Measurements from ENCODE around the gene NECTIN3. TPM values are rescaled to one million over a fixed set of nuclear protein-coding genes. Genes with fewer than 3 reads are reported as not detected.

NECTIN3 gene
- total RNA-seq, 1 donor from 2014 or later = 20.4 TPM

GRCh38 chr3:111159391-111159790 is 87.8 kb downstream of the NECTIN3 start:
- intact Hi-C loops (cut with DNase I) = no loop called here
- DNase-seq (ENCODE audit: extremely low spot score in 2 of 2) = no peak

DNA sequence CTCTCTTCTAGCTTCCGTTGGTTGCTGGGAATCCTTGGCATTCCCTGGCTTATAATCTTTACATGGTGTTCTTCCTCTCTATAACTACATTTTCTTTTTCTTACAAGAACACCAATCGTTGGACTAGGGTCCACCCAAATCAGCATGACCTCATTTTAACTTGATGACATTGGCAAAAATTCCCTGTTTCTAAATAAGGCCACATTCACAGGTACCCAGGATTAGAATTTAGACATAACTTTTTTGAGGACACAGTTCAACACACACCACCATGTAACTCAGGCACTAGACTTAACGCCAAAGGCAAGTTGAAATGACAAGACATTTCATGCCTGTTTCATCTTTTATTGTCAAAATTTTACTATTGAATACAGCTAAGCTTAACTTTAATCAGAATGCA is 93.0 kb downstream of the NECTIN3 start:
- Histone ChIP-seq H3K4me1 (no peaks in the 10 kb centered on the region), H3K36me3 (no peaks in the 10 kb centered on the region), H3K27me3 (no peaks in the 10 kb centered on the region), H3K27ac (no peak overlapping the region), H3K9me3 (no peaks in the 10 kb centered on the region), H3K4me3 (no peak overlapping the region)
- DNase-seq (ENCODE audit: extremely low spot score in 2 of 2) = no peak
- TF ChIP-seq POLR2A (IDR thresholded peaks at IDR 0.05) (no peak), POLR2AphosphoS5 (IDR thresholded peaks at IDR 0.05; ENCODE audit: insufficient read depth in 1 of 2, low read depth in 1 of 2) (no peak)
- intact Hi-C loops (cut with DNase I) = no loop called here

More at GRCh38 chr3:111159391-111159790, 87.8 kb downstream of the NECTIN3 start:
- H3K9me3 ChIP-seq = no peaks in the 10 kb centered on the region
- H3K27me3 ChIP-seq = no peaks in the 10 kb centered on the region
- no peak overlapping the region for H3K27ac ChIP-seq
- TF ChIP-seq POLR2AphosphoS5 (IDR thresholded peaks at IDR 0.05; ENCODE audit: insufficient read depth in 1 of 2, low read depth in 1 of 2) = no peak
- TF ChIP-seq CTCF (IDR thresholded peaks at IDR 0.05) = no peak
- TF ChIP-seq POLR2A (IDR thresholded peaks at IDR 0.05) = no peak
- H3K4me1 ChIP-seq = no peaks in the 10 kb centered on the region
- H3K4me3 ChIP-seq = no peak overlapping the region
- no peaks in the 10 kb centered on the region for H3K36me3 ChIP-seq

GRCh38 chr3:111165411-111165810 is 93.8 kb downstream of the NECTIN3 start:
- Histone ChIP-seq H3K4me1 (no peaks in the 10 kb centered on the region), H3K27ac (no peak overlapping the region), H3K36me3 (no peaks in the 10 kb centered on the region), H3K4me3 (no peak overlapping the region), H3K27me3 (no peaks in the 10 kb centered on the region), H3K9me3 (no peaks in the 10 kb centered on the region)
- no peak for TF ChIP-seq POLR2AphosphoS5 (IDR thresholded peaks at IDR 0.05; ENCODE audit: insufficient read depth in 1 of 2, low read depth in 1 of 2)
- no peak for TF ChIP-seq CTCF (IDR thresholded peaks at IDR 0.05)
- TF ChIP-seq POLR2A (IDR thresholded peaks at IDR 0.05) = no peak
- no peak for DNase-seq (ENCODE audit: extremely low spot score in 2 of 2)
- intact Hi-C loops (cut with DNase I) = no loop called here

DNA sequence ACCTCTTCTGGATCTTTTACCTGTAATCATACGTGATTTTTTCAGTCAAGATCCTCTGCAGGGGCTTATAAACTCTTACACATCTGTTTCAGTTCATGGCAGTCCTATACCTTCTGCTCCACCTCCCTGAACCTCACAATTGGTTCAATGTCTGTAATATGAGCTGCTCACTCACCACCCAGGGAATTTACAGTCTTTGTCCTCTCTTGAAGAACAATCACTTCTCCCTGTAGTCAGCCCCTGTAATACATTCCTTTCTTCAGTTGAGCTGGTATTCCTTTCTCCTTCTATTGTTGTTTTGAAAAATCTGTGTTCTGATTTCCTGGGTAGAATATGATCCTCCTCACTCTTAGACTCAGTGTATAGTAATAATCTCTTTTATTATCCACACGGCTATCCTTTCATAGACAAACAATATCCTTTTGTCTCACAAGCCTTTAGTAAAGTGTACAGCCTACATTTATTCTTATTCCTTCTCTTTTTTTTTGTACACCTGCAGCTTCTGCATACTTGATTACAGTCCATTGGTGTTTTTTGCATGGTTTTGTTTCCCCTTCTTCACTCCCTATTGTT is 101.8 kb downstream of the NECTIN3 start:
- Histone ChIP-seq H3K36me3 (no peaks in the 10 kb centered on the region), H3K27me3 (no peaks in the 10 kb centered on the region), H3K27ac (no peak overlapping the region), H3K9me3 (no peaks in the 10 kb centered on the region), H3K4me3 (no peak overlapping the region), H3K4me1 (no peaks in the 10 kb centered on the region)
- TF ChIP-seq CTCF (IDR thresholded peaks at IDR 0.05) (no peak), POLR2A (IDR thresholded peaks at IDR 0.05) (no peak)
- intact Hi-C loops (cut with DNase I) = no loop called here
- no peak for DNase-seq (ENCODE audit: extremely low spot score in 2 of 2)

DNA sequence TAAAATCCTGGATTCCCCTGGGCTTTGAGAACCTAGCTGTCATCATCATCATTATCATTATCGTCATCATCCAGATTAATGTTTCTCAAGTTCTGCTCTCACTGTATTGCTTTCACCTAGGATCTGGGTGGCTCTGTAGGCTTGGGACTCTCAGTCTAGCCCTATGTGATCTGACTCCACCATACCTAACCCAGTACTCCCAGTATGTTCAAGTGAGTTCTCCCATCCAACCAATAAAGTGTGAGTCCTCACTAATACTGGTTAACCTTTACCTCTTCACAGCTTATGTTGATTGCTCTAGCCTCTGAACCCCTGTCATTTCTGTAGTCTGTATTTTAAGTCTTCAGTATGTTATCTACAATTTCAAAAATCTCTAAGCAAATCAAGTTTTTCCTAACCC is 102.3 kb downstream of the NECTIN3 start:
- no peaks in the 10 kb centered on the region for H3K9me3 ChIP-seq
- DNase-seq (ENCODE audit: extremely low spot score in 2 of 2) = no peak
- no peak overlapping the region for H3K27ac ChIP-seq
- H3K36me3 ChIP-seq = no peaks in the 10 kb centered on the region
- intact Hi-C loops (cut with DNase I) = no loop called here
- H3K4me3 ChIP-seq = no peak overlapping the region
- H3K4me1 ChIP-seq = no peaks in the 10 kb centered on the region
- no peak for TF ChIP-seq CTCF (IDR thresholded peaks at IDR 0.05)
- TF ChIP-seq POLR2A (IDR thresholded peaks at IDR 0.05) = no peak
- TF ChIP-seq POLR2AphosphoS5 (IDR thresholded peaks at IDR 0.05; ENCODE audit: insufficient read depth in 1 of 2, low read depth in 1 of 2) = no peak
- H3K27me3 ChIP-seq = no peaks in the 10 kb centered on the region
